A549 (cell line): ENCODE data around the gene AGRN.
"Not testable (repeated sequence)": the region's sequence is repeated elsewhere in the genome, so short reads cannot be mapped to it uniquely, and the experiment has no call there.

ENCODE experiments used
- CHD2 ChIP-seq: fragments of 150-350 bp; IDR thresholded peaks from 2 replicates; pipeline ENCODE4 v1.6.1; 2014; ENCODE audit warnings: low read length; ENCODE audit not compliant: partially characterized antibody
- HOXA7 ChIP-seq: fragments of 250-450 bp; sonication (Bioruptor Pico); IDR thresholded peaks from 2 replicates; pipeline ENCODE4 v1.5.0; 2020; ENCODE audit warnings: mild to moderate bottlenecking, moderate library complexity
- KDM5A ChIP-seq: fragments of 200-600 bp; sonication (generic); IDR thresholded peaks from 2 replicates; pipeline ENCODE4 v1.6.1; 2016; ENCODE audit warnings: antibody characterized with exemption, mild to moderate bottlenecking
- MAFK ChIP-seq: fragments of 450-650 bp; IDR thresholded peaks from 2 replicates; pipeline ENCODE4 v1.6.1; 2014; ENCODE audit not compliant: partially characterized antibody
- MAX ChIP-seq: IDR thresholded peaks from 2 replicates; pipeline ENCODE4 v1.6.1; 2012
- NPAS2 ChIP-seq: fragments of 250-450 bp; sonication (Bioruptor Pico); IDR thresholded peaks from 2 replicates; pipeline ENCODE4 v1.8.0; 2022; ENCODE audit warnings: mild to moderate bottlenecking, moderate library complexity, borderline replicate concordance
- POLR2A ChIP-seq: IDR thresholded peaks from 2 replicates; pipeline ENCODE4 v1.6.1; 2012; ENCODE audit warnings: mild to moderate bottlenecking, low read length
- RARB ChIP-seq: fragments of 250-450 bp; sonication (Bioruptor Pico); IDR thresholded peaks from 2 replicates; pipeline ENCODE4 v1.8.0; 2021; ENCODE audit warnings: mild to moderate bottlenecking, moderate library complexity
- RCOR1 ChIP-seq: fragments of 150-350 bp; IDR thresholded peaks from 2 replicates; pipeline ENCODE4 v1.6.1; 2014; ENCODE audit warnings: antibody characterized with exemption, low read length, low read depth
- RNF2 ChIP-seq: fragments of 200-600 bp; sonication (generic); IDR thresholded peaks from 2 replicates; pipeline ENCODE4 v1.6.1; 2016; ENCODE audit warnings: low read depth, mild to moderate bottlenecking, antibody characterized with exemption, moderate library complexity, borderline replicate concordance
- ZFP36 ChIP-seq: fragments of 450-650 bp; IDR thresholded peaks from 2 replicates; pipeline ENCODE4 v1.6.1; 2014; ENCODE audit warnings: borderline replicate concordance; ENCODE audit not compliant: partially characterized antibody
- TF ChIP-seq, protein P1 (sequence below): fragments of >200 bp; sonication (Bioruptor Twin); formaldehyde crosslinking; IDR thresholded peaks from 3 replicates; pipeline ENCODE4 v1.5.1; 2016

DNA sequence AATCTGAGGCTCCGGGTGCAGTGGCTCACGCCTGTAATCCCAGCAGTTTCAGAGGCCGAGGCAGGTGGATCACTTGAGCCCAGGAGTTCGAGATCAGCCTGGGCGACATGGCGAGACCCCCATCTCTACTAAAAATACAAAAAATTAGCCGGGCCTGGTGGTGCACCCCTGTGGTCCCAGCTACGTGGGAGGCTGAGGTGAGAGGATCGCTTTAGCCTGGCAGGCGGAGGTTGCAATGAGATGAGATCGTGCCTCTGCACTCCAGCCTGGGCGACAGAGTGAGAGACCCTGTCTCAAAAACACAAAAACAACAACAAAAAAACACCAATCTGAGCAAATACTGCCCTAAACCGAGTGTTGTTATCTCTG lies 7.2 kb upstream of the AGRN start:
- not testable (repeated sequence) for TF ChIP-seq POLR2A; RARB (CRISPR knock-in tag); HOXA7; MAX; MAFK; CHD2; ZFP36; NPAS2 (CRISPR knock-in tag); RNF2; KDM5A; RCOR1
- TF ChIP-seq, protein P1, sequence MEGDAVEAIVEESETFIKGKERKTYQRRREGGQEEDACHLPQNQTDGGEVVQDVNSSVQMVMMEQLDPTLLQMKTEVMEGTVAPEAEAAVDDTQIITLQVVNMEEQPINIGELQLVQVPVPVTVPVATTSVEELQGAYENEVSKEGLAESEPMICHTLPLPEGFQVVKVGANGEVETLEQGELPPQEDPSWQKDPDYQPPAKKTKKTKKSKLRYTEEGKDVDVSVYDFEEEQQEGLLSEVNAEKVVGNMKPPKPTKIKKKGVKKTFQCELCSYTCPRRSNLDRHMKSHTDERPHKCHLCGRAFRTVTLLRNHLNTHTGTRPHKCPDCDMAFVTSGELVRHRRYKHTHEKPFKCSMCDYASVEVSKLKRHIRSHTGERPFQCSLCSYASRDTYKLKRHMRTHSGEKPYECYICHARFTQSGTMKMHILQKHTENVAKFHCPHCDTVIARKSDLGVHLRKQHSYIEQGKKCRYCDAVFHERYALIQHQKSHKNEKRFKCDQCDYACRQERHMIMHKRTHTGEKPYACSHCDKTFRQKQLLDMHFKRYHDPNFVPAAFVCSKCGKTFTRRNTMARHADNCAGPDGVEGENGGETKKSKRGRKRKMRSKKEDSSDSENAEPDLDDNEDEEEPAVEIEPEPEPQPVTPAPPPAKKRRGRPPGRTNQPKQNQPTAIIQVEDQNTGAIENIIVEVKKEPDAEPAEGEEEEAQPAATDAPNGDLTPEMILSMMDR, result not testable (repeated sequence)
